ENCODE results near the gene CHST9.
"Not testable (repeated sequence)": the region's sequence is repeated elsewhere in the genome, so short reads cannot be mapped to it uniquely, and the experiment has no call there.

CHST9 gene

DNA sequence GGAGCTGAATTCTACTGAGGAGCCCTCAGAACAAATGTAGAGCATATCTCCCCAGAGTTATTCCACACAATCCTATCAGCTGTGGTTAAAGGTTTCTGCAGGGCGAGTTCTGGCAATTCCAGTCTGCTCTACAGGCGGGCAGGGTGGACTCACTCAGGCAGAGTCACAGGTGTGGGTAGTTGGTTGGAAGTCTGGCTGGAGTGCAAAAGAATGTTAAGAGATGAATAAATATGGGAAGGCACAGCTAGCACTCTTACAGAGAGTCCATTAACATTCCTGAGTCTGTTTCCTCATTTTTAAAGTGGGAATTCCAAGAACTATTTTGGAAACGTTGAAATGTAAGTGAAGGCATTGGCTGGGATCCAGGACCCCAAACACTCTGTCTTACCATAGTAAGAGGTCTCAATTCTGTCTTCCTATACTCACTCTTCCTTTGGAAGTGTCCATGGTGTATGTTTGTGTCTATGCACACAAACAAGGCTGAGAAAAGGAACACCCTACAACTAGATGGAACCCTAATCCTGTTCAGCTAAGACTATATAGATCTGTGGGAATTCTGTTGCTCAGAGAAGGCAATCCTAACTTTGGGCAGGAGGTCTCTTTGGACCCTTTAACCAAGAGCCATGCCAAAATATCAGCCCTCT lies 256.3 kb downstream of the CHST9 start:
- DNase-seq (ENCODE audit: low spot score): no peak

DNA sequence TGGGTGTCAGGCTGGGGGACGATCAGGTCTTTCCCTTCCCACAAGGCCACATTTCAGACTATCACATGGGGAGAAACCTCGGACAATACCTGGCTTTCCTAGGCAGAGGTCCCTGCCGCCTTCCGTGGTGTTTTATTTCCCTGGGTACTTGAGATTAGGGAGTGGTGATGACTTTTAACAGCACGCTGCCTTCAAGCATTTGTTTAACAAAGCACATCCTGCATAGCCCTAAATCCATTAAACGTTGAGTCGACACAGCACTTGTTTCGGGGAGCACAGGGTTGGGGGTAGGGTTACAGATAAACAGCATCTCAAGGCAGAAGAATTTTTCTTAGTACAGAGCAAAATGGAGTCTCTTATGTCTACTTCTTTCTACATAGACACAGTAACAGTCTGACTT lies 257.3 kb downstream of the CHST9 start:
- not testable (repeated sequence) for DNase-seq (ENCODE audit: low spot score)

DNA sequence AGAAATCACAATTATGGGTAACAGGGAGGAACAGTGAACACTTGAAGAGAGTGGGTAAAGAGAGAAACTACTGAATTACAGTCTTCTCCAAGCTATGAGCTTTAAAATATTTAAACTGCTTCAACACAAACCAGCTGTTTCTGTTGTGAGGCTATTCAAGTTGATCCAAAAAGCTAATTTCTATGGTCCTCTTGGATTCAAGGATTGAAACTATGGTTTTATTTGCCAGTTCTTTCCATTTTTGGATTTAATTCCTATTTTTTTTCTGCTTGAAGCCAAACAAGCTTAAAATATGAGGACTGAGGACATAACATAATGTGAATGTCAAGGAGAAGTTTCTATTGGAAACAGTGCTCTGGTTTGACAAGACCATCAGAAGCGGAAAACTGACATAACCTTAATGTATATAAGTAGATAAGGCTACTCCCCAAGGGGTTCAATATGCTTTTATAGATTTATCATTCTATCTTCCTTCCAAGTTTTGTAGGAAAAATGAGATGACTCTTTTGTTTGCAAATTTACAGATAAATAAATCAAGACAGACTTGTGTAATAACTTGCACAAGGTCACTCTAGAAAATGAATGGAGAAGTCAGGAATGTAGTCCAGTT lies 258.9 kb downstream of the CHST9 start:
- no peak for DNase-seq (ENCODE audit: low spot score)

DNA sequence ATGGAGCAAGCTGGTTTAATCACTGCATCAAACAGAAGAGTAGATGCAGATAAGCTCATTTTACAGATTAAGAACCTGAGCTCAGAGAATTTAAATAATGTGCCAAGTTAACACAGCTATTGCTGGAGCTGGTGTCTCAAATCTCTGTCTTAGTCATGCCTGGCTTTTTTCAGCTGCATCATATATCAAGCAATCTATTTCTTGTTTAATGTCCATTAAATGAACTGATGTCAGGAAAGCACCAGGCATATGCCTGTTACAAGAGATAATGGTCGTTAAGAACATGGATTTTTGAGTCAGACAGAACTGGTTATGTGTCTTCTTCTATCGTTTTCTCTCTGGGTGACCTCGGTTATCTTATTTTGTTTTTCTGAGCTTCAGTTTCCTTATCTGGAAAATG lies 259.8 kb downstream of the CHST9 start:
- no peak for DNase-seq (ENCODE audit: low spot score)

DNA sequence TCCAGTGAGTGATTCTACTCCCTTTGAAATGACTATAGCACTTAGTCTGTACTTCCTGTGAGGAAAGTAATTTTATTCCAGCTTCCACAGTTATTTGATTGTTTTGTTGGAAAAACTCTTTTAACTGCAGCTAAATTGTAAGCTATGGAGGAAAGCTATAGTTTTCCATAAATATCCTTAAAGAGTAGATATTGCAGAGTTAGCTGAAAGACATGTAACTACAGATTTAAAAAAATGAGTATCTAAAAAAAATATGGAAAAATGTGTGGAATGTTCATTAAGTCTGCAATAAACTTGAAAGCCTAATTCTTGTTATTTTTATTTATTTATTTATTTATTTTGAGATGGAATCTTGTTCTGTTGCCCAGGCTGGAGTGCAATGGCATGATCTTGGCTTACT lies 262.8 kb downstream of the CHST9 start:
- DNase-seq (ENCODE audit: low spot score): no peak

GRCh38 chr18:26920644-26921043 lies 264.5 kb downstream of the CHST9 start:
- no peak for DNase-seq (ENCODE audit: low spot score)

GRCh38 chr18:26919627-26920026 lies 265.5 kb downstream of the CHST9 start:
- no peak for DNase-seq (ENCODE audit: low spot score)

GRCh38 chr18:26919201-26919600 lies 265.9 kb downstream of the CHST9 start:
- DNase-seq (ENCODE audit: low spot score): no peak

- no peak for DNase-seq (ENCODE audit: low spot score)
Measured at GRCh38 chr18:26911840-26912239, 273.3 kb downstream of the CHST9 start.

DNA sequence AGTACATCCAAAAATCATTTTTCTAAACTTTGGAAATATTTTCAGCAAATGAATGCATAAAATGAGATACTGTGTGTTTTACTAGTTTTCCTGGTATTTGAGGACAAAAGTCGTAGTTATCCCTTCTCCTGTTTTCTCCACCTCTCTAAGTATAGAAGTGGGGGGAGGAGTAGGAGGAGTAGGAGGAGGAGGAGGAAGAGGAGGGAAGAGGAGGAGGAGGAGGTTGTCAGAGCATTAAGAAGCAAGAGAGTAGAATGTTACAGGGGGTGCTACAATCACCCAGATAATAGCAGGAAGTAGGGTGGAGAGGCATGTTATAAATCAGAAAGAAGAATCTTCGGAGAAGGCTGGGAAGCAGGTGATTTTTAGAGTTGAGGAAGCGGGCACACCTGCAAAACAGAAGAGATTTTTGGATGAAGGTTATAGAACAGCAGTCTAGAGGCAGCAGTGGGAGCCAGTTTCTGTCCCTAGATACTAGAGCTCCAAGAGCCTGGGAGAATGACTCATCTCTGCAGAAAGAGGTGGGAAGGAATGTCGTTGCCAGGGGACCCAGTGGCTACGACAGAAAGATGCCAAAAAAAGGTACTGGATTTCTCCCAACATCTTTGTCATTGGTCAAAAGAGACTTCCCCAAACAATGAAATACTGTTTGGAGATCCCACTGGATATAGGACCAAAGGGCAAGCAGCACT lies 275.4 kb downstream of the CHST9 start:
- DNase-seq (ENCODE audit: low spot score): no peak

GRCh38 chr18:26908906-26909305 lies 276.2 kb downstream of the CHST9 start:
- DNase-seq (ENCODE audit: low spot score): no peak

GRCh38 chr18:26902291-26902690 lies 282.8 kb downstream of the CHST9 start:
- DNase-seq (ENCODE audit: low spot score): no peak

DNA sequence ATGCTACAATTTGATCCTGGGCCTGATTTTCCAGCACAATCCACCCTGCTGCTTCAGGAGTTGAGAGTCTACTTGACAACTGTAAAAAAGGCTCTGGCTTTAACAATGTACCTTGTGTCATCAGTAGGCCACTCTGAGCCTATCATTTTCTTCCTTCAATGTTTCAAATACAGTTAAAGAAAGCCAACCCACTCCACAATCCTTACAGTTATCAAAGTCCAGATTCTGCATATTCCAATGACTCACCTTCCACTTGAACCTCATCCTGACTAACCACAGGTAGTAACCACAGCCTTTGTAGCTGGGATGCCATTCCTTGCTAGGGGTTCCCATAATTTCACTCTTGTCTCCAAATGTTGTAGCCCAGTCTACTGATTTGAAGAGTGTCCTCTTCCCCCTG lies 284.1 kb downstream of the CHST9 start:
- DNase-seq (ENCODE audit: low spot score): no peak

DNA sequence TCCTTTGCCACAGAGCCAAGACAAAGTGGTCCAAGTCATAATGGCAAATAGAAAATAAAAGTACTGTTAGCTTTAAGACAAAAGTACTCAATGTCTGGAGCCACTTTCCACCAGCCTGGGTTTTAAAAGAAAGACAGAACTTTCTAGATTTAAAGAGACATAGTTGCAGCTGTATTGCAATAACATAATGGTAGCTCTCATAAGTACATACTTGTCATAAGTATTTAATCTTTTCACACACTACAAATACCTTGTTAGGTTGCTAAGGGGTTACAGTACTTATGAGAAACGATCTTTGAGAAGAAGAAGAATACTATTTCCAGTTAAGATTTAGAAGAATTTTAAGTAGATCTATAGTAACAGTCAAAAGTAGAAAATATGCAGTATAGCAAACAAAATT lies 290.7 kb downstream of the CHST9 start:
- no peak for DNase-seq (ENCODE audit: low spot score)

DNA sequence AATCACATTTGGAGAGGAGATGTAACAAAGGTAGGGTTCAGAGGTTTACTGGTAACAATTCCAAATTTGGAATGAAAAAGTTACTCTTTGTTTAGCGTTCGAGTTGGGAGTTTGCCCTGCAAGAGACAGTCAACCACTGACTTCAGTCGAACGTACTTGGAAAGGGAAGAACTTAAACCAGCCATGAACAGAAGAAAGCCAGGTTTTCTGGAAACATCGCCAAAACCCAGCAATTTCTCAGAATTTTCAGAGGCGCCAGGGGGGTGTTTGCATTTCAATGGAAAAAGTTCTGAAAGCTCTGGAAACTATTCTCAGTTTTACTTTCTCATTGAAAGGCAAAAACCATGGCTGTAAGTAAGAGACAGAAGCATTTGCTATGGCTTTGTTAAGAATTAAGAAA lies 291.1 kb downstream of the CHST9 start:
- DNase-seq (ENCODE audit: low spot score): no peak

GRCh38 chr18:26888259-26888658 lies 296.8 kb downstream of the CHST9 start:
- DNase-seq (ENCODE audit: low spot score): no peak

GRCh38 chr18:26875040-26875654 lies 310.0 kb downstream of the CHST9 start:
- DNase-seq (ENCODE audit: low spot score): no peak

- DNase-seq (ENCODE audit: low spot score): no peak
Measured at GRCh38 chr18:26874283-26874682, 310.8 kb downstream of the CHST9 start.

GRCh38 chr18:26869640-26870039 lies 315.5 kb downstream of the CHST9 start:
- DNase-seq (ENCODE audit: low spot score): no peak

- DNase-seq (ENCODE audit: low spot score): no peak
Measured at GRCh38 chr18:26868968-26869586, 316.0 kb downstream of the CHST9 start.

DNA sequence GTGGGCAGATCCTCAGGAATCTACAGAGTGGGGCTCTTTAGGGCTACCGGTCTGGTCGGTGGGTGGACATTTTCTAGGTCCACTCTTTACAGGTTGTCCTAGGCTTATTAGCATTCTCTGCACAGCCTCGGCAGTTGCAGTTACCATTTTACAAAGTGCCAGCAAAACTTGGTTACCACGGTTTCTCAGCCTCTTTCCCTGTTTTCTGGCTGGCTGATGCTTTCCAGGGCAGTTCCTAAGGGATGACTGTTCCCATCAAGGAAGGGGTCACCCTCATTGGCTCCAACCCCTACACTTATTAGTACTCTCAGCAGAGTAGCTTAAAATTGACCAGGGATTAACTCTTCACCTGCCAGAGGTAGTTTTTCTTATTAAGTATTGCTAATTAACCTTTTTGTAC lies 317.6 kb downstream of the CHST9 start:
- DNase-seq (ENCODE audit: low spot score): no peak

- DNase-seq (ENCODE audit: low spot score): no peak
Measured at GRCh38 chr18:26865557-26865956, 319.6 kb downstream of the CHST9 start, which contains the start of gene AQP4. Gene AQP4 (minus strand): TSS chr18:26865707. CDS start chr18:26865689, 18 bp downstream.

DNA sequence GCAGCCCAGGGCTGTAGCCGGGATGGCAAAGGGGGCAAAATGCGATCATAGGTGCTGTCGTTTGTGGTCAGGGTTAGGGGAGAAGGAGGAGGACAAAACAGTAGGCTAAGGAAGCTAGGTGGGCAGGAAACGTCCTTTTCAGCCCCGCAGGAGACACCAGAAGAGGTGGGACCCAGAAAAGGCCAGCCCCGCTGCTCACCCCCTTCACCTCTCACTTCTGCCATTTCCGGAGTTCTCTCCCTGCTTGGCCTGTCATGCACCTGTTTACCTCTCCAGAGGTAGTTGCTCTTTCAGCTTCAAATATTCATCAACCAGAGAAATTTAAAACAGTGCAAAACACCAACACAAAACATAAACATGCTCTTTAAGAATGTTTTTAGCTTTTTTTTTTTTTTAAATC lies 320.4 kb downstream of the CHST9 start:
- no peak for DNase-seq (ENCODE audit: low spot score)

All from germinal center (tissue), 1 donor.